Stimulated activated CD4-positive, alpha-beta T cell treated with anti-CD3 and anti-CD28 coated beads, Interleukin-4, amount 100 ng/mL, for 1 hour (primary cell): ENCODE results near the gene SLC4A8.

ENCODE experiments used
- DNase-seq: peaks from one replicate; pipeline ENCODE4 v3.0.0-alpha.2; 2020

The SLC4A8 gene

GRCh38 chr12:51395283-51396230, 29.1 kb upstream of the SLC4A8 start:
- no peak for DNase-seq

DNA sequence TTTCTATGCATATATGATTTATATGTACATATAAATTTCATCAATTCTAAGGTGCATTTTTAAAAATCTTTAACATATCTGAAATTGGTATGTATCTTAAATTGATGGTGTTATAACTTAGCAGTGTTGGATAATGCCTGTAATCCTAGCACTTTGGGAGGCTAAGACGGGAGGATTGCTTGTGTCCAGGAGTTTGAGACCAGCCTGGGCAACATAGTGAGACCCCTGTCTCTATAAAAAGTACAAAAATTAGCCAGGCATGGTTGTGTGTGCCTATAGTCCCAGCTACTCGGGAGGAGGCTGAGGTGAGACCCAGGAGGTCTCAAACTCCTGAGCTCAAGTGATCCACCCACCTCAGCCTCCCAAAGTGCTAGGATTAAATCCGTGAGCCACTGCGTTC, 27.0 kb upstream of the SLC4A8 start:
- no peak for DNase-seq

GRCh38 chr12:51399891-51400290, 24.7 kb upstream of the SLC4A8 start:
- no peak for DNase-seq

DNA sequence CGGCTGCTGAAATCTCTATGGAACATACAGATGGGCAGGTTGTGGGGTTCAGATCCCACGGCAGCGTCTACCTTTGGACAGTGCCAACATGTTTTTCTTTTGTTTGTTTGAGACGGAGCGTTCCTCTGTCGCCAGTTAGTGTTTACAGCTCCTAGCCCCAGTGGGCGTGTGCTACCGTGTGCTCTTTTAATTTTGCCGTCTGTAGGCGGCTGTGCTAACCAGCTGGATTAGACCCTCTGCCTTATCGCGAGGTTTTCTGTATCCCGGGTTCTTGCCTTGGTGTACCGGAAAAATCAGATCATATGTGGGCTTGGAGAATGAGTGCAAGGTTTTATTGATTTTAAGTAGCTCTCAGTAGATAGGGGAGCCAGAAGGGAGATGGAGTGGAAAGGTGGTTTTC, 23.6 kb upstream of the SLC4A8 start:
- DNase-seq = no peak

- DNase-seq = no peak
Measured at GRCh38 chr12:51401486-51401885, 23.1 kb upstream of the SLC4A8 start.

DNA sequence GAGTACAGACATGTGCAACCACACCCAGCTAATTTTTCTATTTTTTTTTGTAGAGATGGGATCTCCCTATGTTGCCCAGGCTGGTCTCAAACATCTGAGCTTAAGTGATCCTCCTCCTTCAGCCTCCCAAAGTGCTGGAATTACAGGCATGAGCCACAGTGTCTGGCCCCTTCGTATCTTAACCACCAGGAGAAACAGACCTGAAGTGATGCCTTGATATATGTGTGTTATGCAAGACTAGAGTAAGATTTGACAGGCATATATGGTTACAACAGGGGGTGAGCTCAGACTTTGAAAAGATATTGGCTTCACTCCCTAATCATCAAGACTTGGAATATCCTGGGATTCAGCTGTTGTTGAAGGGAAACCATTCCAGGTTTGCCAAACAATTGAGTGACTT, 22.7 kb upstream of the SLC4A8 start:
- DNase-seq = no peak

DNA sequence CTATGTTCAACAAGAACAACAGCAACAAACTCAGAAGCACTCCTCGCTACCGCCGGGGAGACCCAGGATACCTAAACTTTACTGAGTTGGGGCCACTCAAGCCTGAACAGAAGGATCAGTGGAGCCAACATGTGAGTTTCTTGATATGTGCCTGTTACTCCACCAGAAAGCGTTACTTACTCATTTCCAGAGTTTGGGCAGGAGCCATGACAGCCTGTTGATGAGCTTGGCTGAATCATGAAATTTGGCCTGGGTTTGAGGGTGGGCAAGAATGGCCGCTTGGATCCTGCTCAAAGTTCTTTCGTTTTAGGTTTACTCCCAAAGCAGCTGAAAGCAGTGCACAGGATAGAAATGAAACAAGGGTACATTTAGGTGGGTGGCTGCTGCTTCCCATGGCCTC, 21.5 kb upstream of the SLC4A8 start:
- no peak for DNase-seq

- no peak for DNase-seq
Measured at GRCh38 chr12:51403681-51404136, 20.9 kb upstream of the SLC4A8 start.

- no peak for DNase-seq
Measured at GRCh38 chr12:51404627-51405026, 20.0 kb upstream of the SLC4A8 start.

- no peak for DNase-seq
Measured at GRCh38 chr12:51405801-51406207, 18.8 kb upstream of the SLC4A8 start.

- no peak for DNase-seq
Measured at GRCh38 chr12:51406290-51406689, 18.3 kb upstream of the SLC4A8 start.

DNA sequence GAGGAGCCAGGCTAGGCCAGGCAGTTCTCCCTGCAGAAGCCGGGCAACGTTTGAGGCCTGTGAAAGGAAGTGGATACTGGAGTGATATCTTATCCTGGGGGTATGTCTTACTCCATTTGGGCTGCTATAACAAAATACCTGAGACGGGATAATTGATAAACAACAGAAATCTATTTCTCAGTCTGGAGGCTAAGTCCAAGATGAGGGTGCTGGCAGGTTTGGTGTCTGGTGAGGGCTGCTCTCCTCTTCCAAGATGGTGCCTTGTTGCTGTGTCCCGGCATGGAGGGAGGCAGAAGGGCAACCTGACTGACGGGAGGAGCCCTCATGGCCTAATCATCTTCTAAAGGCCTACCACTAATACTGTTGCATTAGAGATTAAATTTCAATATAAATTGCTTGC, 17.8 kb upstream of the SLC4A8 start:
- no peak for DNase-seq

DNA sequence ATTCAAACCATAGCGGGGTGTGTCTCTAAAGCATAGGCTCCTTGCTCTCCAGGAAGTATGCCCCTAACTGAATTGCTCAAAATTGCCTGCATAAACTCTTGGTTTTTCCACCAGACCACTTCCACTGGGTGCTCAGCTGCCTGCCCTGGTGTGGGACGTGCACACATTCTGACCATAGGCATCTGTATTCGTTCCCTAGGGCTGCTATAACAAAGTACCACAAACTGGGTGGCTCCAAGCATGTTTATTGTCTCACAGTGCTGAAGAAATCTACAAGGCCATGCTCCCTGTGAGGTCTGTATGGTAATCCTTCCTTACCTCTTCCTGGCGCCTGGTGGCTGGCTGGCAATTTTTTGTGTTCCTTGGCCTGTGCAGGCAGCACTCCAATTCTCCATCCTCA, 17.0 kb upstream of the SLC4A8 start:
- DNase-seq = no peak

DNA sequence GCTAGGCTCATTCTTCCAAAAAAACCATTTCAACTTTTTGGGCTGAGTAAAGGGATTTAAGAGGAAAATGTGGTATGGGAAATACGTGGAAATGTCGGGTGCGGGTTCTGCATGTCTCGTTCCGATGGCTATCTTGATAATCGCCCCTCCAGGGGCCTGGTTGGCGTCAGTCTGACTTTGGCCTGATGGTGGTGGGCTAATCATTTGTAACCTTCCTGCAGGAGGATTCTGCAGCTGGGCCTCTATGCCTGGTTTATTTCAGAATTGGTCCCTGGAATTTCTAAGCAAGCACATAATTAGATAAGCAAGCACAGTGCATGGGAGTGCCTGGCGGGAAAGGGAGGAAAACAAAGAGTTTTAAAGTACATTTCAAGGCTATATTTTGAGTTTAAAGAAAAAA, 14.8 kb upstream of the SLC4A8 start:
- DNase-seq = no peak

GRCh38 chr12:51413149-51413548, 11.5 kb upstream of the SLC4A8 start:
- no peak for DNase-seq

- no peak for DNase-seq
Measured at GRCh38 chr12:51413791-51414190, 10.8 kb upstream of the SLC4A8 start.

DNA sequence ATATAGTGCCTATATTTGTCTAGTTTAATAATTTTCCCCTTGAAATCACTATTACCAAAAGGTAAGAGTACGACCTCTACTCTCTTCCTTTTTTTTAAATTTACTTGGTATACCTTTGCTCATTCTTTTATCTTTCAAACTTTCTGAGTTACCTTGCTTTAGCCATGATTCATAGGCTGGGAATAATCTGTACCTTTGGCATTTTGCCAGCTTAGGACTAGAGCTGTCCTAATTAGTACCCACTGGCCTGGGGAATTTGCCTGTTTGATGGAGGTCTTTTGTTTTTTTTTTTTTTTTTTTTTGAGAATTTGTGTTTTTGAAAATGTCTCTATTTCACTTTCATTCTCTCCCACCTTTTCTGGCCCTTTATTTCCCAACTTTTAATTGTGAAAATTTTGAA, 8.7 kb upstream of the SLC4A8 start:
- no peak for DNase-seq

- no peak for DNase-seq
Measured at GRCh38 chr12:51417826-51418225, 6.8 kb upstream of the SLC4A8 start.

DNA sequence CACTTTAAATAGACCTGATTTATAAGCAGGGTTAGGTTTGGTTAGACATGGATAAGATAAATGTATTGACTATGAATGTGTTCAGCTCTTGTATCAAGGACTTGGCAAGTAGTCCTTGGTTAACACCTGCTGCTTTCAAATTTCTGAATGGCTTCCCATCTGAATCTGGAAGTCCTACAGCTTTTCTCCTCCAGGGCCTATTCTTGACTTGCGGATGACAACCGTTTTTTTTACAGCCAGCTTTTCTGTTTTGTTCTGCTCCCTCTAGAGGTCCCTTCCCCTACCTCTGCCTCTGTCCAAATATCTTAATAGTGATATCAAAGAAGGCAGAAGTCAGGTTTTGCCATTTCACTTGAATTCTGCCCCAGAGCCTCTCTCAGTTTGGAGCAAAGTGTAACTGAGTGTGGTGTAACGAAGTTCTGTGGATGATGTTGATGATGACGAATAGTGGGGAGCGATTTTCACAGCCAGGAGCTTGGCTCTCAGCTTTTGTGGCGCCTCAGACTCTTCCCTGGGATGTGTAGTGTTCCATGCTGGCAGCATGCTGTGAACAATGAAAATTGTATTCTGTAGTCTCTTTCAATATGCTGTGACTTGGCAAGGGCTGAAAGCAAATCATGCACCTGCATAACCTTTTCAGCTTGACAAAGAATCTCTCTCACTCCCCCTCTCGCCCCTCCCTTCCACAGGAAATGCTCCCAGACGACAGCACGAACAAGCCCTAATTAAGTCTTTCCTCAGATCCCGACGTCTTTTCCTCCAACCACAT, 5.0 kb upstream of the SLC4A8 start:
- no peak for DNase-seq

DNA sequence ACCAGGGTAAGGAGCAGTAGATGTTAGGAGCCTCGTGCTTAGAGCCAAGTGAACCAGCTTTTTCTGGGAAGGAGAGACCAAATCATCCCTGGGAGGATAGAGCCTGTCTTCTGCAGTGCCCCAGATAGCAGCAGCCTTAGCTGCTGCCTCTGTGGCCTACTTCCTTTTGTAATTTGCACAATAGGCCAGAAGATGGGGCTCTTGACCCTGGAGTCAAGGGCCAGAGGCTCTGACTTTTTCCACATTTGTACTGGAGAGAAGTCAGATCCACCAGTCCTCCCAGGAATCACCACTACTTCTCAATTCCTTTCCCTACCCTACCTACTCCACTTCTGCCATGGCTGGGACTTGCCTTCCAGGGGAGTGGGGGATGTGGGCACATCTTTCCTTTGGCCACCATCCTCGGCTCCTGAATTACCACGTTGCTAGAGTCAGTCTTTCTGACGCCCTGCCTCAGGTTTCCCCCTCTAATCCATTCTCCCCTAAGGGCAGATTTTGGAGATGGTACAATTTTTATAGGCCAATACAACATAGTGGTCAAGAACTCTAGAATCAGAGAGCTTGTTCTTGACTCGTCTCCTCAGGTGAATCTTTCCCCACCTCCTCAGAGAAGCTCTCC, 3.3 kb upstream of the SLC4A8 start:
- no peak for DNase-seq

DNA sequence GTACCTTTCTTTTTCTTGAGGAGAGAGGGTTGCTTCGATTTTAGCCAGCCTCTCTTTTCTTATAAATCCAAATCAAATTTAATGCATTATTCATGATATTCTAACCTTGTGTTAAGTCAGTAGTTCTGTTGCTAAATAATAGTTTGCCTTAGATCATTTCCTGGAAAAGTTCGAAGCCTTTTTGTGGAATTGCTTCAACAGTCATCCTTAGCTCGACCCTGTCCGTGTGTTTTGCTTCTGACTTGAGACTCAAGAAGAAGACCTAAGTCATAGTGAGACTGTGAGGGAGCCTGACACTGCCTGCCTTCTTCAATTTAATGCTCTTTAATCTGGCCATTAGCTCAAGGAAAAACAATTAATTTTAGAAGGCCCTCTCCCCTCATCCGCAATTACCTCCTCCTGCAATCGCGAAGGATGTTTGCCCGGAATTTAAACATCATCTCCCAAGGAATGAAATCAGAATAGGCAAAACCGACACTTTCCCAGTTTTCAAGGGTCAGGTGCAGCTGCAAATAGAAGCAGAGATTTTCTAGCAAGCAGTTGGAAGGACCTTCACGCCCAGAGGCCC, 453 bp upstream of the SLC4A8 start:
- no peak for DNase-seq

- no peak for DNase-seq
Measured at GRCh38 chr12:51428256-51428655, 3.6 kb downstream of the SLC4A8 start.

DNA sequence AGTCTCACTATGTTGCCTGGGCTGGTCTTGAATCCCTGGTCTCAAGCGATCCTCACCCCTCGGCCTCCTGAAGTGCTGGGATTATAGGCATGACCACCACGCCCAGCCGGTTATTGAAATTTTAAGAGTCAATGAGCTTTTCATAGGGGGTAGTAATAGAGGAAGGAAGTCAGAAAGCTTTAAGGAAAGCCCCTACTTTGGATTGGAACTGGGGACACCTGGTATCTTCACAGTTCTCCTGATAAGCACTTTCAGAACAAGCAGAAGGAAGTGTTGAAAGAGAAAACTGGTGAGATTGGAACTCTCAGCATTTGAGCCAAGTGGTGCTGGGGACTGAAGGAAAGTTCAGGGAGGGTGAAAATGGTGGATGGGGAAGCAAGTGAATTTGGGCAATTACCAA, 5.1 kb downstream of the SLC4A8 start:
- no peak for DNase-seq
